Measurements from ENCODE around the gene NAT9.

The NAT9 gene

DNA sequence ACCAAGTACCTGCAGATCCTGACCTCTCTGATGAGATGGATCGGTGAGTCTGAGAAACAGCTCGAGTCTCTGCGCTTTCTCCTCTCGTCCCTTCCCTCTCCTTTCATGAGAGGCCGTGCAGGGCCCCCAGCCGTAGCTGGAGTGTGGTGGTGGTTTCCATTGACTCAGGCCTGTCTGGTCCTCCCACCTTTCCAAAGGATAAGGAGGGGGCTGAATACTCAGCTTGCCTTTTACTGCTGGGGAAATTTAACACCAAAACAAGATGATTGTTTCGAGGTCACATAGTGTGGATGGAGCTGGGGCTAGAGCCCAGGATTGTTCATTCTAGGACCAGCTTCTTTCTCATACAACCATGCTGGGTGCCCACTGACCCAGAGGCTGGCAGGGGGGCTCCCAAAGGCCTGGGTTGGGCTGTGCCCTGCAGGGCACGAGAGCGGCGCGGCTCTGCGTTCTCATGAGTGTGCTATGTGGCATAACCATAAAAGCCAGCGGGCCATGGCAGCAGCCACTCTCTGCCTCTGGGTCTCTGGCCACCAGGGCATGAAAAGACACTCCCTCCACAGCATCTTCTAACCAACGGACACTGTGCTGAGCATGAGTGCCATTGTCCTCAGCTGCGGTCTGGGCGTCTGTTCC is 43.8 kb upstream of the NAT9 start (continued):
- no peak for TF ChIP-seq ZNF510 (tag by site-specific recombination; IDR thresholded peaks at IDR 0.05; ENCODE audit: insufficient replicate concordance)
- TF ChIP-seq AEBP2 (tag by site-specific recombination; IDR thresholded peaks at IDR 0.05; ENCODE audit: borderline replicate concordance) = no peak
- no peak for TF ChIP-seq PRDM1 (tag by site-specific recombination; IDR thresholded peaks at IDR 0.05)
- no peak for TF ChIP-seq ZFHX2 (tag by site-specific recombination; conservative IDR thresholded peaks at IDR 0.05)
- no peak for TF ChIP-seq EGR2 (tag by site-specific recombination; IDR thresholded peaks at IDR 0.05; ENCODE audit: low read depth)

- CTCF ChIA-PET = interaction anchor here (0.6 to 1.0 kb wide), 4 partner anchors 11 to 220 kb away, joined by 3 to 4 read pairs (median 3); no protein-coding TSS in a partner anchor
- Histone ChIP-seq H3K9me3 (ENCODE audit: control insufficient read depth, insufficient read depth, low read depth, low read length) (no peaks in the 10 kb centered on the region), H3K27ac (ENCODE audit: extremely low read depth, low read depth, low read length) (no peak overlapping the region), H3K36me3 (ENCODE audit: control insufficient read depth in 2 of 2, insufficient read depth in 1 of 2, low read length in 2 of 2) (peaks cover 0 to 41% of the 10 kb centered on the region in 2 experiments; a peak in 1 of 3 replicates), H3K4me3 (ENCODE audit: low read depth, low read length) (no peak overlapping the region), H3K4me1 (ENCODE audit: control insufficient read depth, insufficient read depth, low read length) (no peaks in the 10 kb centered on the region)
- POLR2A ChIA-PET = interaction anchor here (0.7 kb wide), 1 partner anchor 530 kb away, joined by 5 read pairs; no protein-coding TSS in a partner anchor
- no peak for TF ChIP-seq PRDM10 (tag by site-specific recombination; IDR thresholded peaks at IDR 0.05)
- TF ChIP-seq, protein P1, sequence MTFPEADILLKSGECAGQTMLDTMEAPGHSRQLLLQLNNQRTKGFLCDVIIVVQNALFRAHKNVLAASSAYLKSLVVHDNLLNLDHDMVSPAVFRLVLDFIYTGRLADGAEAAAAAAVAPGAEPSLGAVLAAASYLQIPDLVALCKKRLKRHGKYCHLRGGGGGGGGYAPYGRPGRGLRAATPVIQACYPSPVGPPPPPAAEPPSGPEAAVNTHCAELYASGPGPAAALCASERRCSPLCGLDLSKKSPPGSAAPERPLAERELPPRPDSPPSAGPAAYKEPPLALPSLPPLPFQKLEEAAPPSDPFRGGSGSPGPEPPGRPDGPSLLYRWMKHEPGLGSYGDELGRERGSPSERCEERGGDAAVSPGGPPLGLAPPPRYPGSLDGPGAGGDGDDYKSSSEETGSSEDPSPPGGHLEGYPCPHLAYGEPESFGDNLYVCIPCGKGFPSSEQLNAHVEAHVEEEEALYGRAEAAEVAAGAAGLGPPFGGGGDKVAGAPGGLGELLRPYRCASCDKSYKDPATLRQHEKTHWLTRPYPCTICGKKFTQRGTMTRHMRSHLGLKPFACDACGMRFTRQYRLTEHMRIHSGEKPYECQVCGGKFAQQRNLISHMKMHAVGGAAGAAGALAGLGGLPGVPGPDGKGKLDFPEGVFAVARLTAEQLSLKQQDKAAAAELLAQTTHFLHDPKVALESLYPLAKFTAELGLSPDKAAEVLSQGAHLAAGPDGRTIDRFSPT (tag by site-specific recombination; IDR thresholded peaks at IDR 0.05) = no peak
- no peak for TF ChIP-seq MYNN (tag by site-specific recombination; IDR thresholded peaks at IDR 0.05; ENCODE audit: borderline replicate concordance)
- TF ChIP-seq ZNF140 (tag by site-specific recombination; IDR thresholded peaks at IDR 0.05) = no peak
- TF ChIP-seq ZIC2 (tag by site-specific recombination; IDR thresholded peaks at IDR 0.05) = no peak
- TF ChIP-seq YY2 (tag by site-specific recombination; IDR thresholded peaks at IDR 0.05) = no peak
- TF ChIP-seq ZNF335 (tag by site-specific recombination; conservative IDR thresholded peaks at IDR 0.05) = no peak
- TF ChIP-seq IKZF3 (tag by site-specific recombination; IDR thresholded peaks at IDR 0.05) = no peak
- no peak for TF ChIP-seq ZBTB1 (tag by site-specific recombination; IDR thresholded peaks at IDR 0.05)
- TF ChIP-seq ZNF600 (tag by site-specific recombination; IDR thresholded peaks at IDR 0.05) = no peak
- TF ChIP-seq GLI4 (tag by site-specific recombination; IDR thresholded peaks at IDR 0.05) = no peak
Measured at GRCh38 chr17:74818291-74818938, 42.3 kb upstream of the NAT9 start.
